ENCODE measurements around the gene CCN6.

GRCh38 chr6:112062966-112063365 lies 9.1 kb downstream of the CCN6 start:
- TF ChIP-seq, protein P1, sequence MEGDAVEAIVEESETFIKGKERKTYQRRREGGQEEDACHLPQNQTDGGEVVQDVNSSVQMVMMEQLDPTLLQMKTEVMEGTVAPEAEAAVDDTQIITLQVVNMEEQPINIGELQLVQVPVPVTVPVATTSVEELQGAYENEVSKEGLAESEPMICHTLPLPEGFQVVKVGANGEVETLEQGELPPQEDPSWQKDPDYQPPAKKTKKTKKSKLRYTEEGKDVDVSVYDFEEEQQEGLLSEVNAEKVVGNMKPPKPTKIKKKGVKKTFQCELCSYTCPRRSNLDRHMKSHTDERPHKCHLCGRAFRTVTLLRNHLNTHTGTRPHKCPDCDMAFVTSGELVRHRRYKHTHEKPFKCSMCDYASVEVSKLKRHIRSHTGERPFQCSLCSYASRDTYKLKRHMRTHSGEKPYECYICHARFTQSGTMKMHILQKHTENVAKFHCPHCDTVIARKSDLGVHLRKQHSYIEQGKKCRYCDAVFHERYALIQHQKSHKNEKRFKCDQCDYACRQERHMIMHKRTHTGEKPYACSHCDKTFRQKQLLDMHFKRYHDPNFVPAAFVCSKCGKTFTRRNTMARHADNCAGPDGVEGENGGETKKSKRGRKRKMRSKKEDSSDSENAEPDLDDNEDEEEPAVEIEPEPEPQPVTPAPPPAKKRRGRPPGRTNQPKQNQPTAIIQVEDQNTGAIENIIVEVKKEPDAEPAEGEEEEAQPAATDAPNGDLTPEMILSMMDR (IDR thresholded peaks at IDR 0.05) = no peak
- no peak for TF ChIP-seq EZH2 (IDR thresholded peaks at IDR 0.05)
- TF ChIP-seq EZH2phosphoT487 (IDR thresholded peaks at IDR 0.05) = no peak

Data from neural progenitor cell (in vitro differentiated cells).